GM21423 (cell line): ENCODE data around the gene BBS12.
"Not testable (repeated sequence)": the region's sequence is repeated elsewhere in the genome, so short reads cannot be mapped to it uniquely, and the experiment has no call there.

ENCODE experiments used
- ATAC-seq: cut with Tn5 transposase; IDR thresholded peaks from one replicate; pipeline ENCODE4 v1.9.1; 2021; ENCODE audit warnings: mild to moderate bottlenecking, moderate library complexity; ENCODE audit not compliant: unreplicated experiment

BBS12 gene

GRCh38 chr4:122764071-122764820 lies 31.7 kb downstream of the BBS12 start:
- no peak for ATAC-seq

DNA sequence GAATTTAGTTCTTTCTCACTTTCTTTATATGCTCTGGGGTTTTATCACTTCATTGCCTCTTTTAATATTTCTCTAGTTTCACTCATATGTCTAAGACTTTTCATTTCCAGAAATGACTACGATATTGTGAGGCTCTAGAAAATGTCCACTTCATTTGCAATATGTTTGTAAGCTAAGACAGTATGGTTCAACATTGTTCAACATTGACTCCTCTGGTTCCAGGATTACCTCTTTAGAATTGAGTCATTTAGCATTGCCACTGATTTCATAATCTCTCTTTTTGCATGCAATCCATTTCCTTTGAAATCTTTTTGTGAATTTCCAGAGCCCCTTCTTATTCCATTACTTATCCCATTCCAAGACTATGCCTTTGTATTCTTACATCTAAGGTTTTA lies 32.3 kb downstream of the BBS12 start:
- peak; percentile 87 for ATAC-seq

- no peak for ATAC-seq
Observed at GRCh38 chr4:122765692-122766352, 33.3 kb downstream of the BBS12 start.

- ATAC-seq = no peak
Observed at GRCh38 chr4:122766353-122766705, 33.8 kb downstream of the BBS12 start.

GRCh38 chr4:122766950-122767349 lies 34.4 kb downstream of the BBS12 start:
- ATAC-seq = no peak

DNA sequence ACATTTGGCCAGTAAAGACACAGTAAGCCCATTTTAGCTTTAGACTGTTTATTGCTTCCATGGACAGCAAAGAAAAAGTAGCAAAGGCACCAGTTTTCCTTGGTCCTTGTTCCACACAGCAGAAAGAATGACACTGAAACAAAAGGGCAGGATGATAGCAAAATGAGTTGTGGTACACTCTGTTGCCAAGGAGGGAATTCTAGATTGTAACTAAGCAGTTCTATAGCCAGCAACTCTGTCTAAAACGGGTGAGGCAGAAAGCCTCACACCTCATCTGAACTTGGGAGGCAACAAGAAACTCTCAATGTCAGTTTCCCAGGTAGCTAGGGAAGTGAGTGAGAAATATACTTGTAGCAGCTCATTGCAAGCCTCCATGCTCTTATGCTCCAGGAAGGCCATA lies 39.2 kb downstream of the BBS12 start:
- ATAC-seq = no peak

DNA sequence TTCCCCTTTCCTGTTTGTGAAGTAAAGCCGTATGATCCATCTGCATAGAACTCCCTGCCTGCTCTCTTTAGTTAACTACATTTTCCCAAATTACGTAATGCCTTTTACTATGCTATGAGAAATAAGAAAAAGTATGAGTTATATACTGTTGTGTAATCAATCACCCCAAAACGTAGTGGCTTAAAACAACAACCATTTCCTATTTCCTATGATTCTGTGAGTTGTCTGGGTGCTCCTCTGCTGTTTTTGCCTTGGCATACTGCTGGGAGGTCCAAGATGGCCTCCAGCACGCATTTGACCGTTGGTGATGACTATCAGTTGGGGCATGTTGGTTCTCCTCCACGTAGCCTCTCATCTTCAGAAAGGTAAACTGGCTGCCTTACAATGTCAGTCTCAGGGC lies 39.8 kb downstream of the BBS12 start:
- ATAC-seq = no peak

- no peak for ATAC-seq
Observed at GRCh38 chr4:122772986-122773385, 40.5 kb downstream of the BBS12 start.

GRCh38 chr4:122775039-122775438 lies 42.5 kb downstream of the BBS12 start:
- ATAC-seq = no peak

GRCh38 chr4:122775987-122776836 lies 43.7 kb downstream of the BBS12 start:
- no peak for ATAC-seq

DNA sequence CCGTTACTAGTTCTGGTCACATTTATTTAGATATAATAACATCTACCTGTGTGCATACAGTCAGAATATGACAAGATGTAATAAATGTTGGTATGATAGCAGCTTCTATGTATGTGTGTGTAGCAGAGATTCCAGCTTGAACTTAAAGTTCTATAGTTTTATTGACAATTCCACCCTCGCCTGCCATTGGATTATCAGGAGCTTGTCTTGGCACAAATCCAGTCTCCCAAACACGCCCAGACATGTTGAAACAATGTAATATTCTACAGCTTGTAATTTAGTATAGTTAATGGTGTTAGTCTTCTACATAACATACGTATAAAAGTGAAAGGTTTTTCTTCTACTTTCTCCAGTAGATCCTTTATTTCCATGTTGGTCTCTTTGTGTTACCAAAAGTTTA lies 44.4 kb downstream of the BBS12 start:
- ATAC-seq = no peak

- no peak for ATAC-seq
Observed at GRCh38 chr4:122777846-122778673, 45.6 kb downstream of the BBS12 start.

- ATAC-seq = no peak
Observed at GRCh38 chr4:122781486-122781885, 49.0 kb downstream of the BBS12 start.

- ATAC-seq = no peak
Observed at GRCh38 chr4:122783301-122784215, 51.1 kb downstream of the BBS12 start.

DNA sequence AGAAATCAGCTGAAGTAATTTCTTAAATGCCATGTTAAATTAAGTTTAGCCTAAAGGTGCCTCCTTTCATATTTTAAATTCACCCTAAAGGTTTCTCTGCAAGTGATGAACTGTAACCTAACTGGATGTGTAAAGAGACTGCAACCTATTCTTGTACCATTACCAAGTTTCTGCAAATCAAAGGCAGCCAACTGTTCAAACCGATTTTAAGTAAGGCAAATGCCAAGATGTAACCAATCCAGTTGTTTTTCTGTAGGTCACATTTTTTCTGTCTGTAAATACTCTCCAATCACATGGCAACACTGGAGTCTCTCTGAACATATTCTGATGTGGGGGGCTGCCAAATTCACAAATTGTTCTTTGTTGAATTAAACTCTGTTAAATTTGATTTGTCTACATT lies 51.8 kb downstream of the BBS12 start:
- ATAC-seq = no peak

GRCh38 chr4:122785099-122785498 lies 52.6 kb downstream of the BBS12 start:
- ATAC-seq = no peak

- not testable (repeated sequence) for ATAC-seq
Observed at GRCh38 chr4:122786296-122786695, 53.8 kb downstream of the BBS12 start.

DNA sequence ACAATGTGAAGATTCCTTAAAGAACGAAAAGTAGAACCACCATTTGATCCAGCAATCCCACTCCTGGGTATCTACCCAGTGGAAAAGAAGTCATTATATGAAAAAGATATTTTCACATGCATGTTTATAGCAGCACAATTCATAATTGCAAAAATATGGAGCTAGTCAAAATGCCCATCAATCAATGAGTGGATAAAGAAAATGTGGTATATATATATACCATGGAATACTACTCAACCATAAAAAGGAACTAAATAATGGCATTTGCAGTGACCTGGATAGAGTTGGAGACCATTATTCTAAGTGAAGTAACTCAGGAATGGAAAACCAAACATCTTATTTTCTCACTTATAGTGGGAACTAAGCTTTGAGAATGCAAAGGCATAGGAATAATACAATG lies 54.4 kb downstream of the BBS12 start:
- not testable (repeated sequence) for ATAC-seq

DNA sequence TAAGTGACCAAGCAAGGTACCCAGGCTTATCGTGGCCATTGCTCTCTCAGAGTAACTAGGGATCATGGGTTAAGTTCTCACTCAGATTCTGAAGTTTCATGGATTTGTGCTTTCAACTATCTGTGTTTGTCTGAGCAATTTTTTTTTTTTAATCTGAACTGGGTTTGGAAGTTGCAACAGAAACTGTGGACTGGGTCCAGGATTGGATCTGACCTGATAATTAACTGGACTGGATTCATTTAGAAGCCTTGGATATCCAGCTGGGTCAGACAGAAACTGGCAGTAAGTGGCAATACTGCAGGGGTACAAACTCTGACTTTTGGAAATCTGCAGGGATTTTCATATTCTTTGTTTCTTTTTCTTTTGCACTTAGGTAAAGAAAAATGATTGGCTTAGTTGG lies 55.4 kb downstream of the BBS12 start:
- no peak for ATAC-seq

- no peak for ATAC-seq
Observed at GRCh38 chr4:122788935-122789334, 56.4 kb downstream of the BBS12 start.
